Ecto neural progenitor cell (in vitro differentiated cells): ENCODE data around the gene ISG20.
"Not testable (repeated sequence)": the region's sequence is repeated elsewhere in the genome, so short reads cannot be mapped to it uniquely, and the experiment has no call there.

ENCODE experiments used
- DNase-seq: peaks from one replicate; pipeline ENCODE4 v3.0.0-alpha.2; 2018; ENCODE audit warnings: low spot score

The ISG20 gene

GRCh38 chr15:88637436-88637835 lies 1.4 kb upstream of the ISG20 start:
- no peak for DNase-seq

GRCh38 chr15:88637841-88638625 lies 783 bp upstream of the ISG20 start:
- no peak for DNase-seq

- no peak for DNase-seq
Observed at GRCh38 chr15:88641959-88642452, 3.2 kb downstream of the ISG20 start.

- DNase-seq, result not testable (repeated sequence)
Observed at GRCh38 chr15:88642514-88642913, 3.7 kb downstream of the ISG20 start.

GRCh38 chr15:88644741-88645140 lies 5.9 kb downstream of the ISG20 start:
- DNase-seq, result no peak

GRCh38 chr15:88645171-88646087 lies 6.6 kb downstream of the ISG20 start:
- peak; percentile 36 for DNase-seq

GRCh38 chr15:88646088-88646405 lies 7.2 kb downstream of the ISG20 start:
- peak; percentile 17 for DNase-seq

- peak; percentile 17 for DNase-seq
Observed at GRCh38 chr15:88646951-88647350, 8.1 kb downstream of the ISG20 start.

GRCh38 chr15:88647351-88648105 lies 8.7 kb downstream of the ISG20 start:
- DNase-seq, result peak; percentile 36

GRCh38 chr15:88648357-88649214 lies 9.8 kb downstream of the ISG20 start:
- peak; percentile 24 for DNase-seq

GRCh38 chr15:88649286-88649733 lies 10.5 kb downstream of the ISG20 start:
- no peak for DNase-seq

- no peak for DNase-seq
Observed at GRCh38 chr15:88649753-88650551, 11.1 kb downstream of the ISG20 start.

- no peak for DNase-seq
Observed at GRCh38 chr15:88650556-88650955, 11.7 kb downstream of the ISG20 start.

- no peak for DNase-seq
Observed at GRCh38 chr15:88651136-88651732, 12.4 kb downstream of the ISG20 start.

GRCh38 chr15:88651971-88652370 lies 13.2 kb downstream of the ISG20 start:
- DNase-seq, result peak; percentile 38

GRCh38 chr15:88652456-88653199 lies 13.8 kb downstream of the ISG20 start:
- DNase-seq, result peak; percentile 44

GRCh38 chr15:88653200-88654064 lies 14.6 kb downstream of the ISG20 start:
- DNase-seq, result peak; percentile 34

- DNase-seq, result no peak
Observed at GRCh38 chr15:88654430-88655102, 15.8 kb downstream of the ISG20 start.
